HCT116 (cell line): ENCODE measurements around the gene TYK2. TPM values are rescaled to one million over a fixed set of nuclear protein-coding genes. Genes with fewer than 3 reads are reported as not detected.

Source experiments
- ATAC-seq: fragments of 200-7000 bp; cut with Tn5 transposase; 2 replicates; pipeline ENCODE4 v1.9.1; 2020; ENCODE audit warnings: mild to moderate bottlenecking, moderate library complexity
- BruUV-seq: library from RNA; stranded (reverse); fragments of 400-500 nt; replicated peaks from 2 replicates; lab custom pipeline; 2021; lab: Mats Ljungman, UMichigan
- CTCF ChIA-PET: fragments of 300-600 bp; sonication (Branson Sonifier 250); formaldehyde crosslinking; loops from one replicate; lab custom pipeline; 2021; ENCODE audit warnings: antibody characterized with exemption; lab: Charles Lee
- POLR2A ChIA-PET: fragments of 300-600, 350-600 bp; sonication (Branson Sonifier 250); formaldehyde crosslinking; loops from one replicate; lab custom pipeline; 2021; ENCODE audit warnings: antibody characterized with exemption; lab: Charles Lee
- RAD21 ChIA-PET, 2 experiments: fragments of 300-600 bp; sonication (Branson Sonifier 250); formaldehyde crosslinking; loops; one replicate each; lab custom pipeline; 2023; ENCODE audit warnings: low total read pairs in 2 of 2; ENCODE audit not compliant: uncharacterized antibody in 2 of 2, unreplicated experiment in 2 of 2, low non-redundant PET in 1 of 2; lab: Charles Lee
- DNase-seq: peaks from one replicate; pipeline ENCODE4 v3.0.0-alpha.2; 2010; ENCODE audit warnings: low read depth, low spot score
- H2AFZ ChIP-seq: fragments of 200-600 bp; shearing (Covaris generic), sonication (generic); 2 replicates; pipeline ENCODE4 v1.6.1; 2017; ENCODE audit warnings: low read depth, mixed run types, mixed read lengths, antibody characterized with exemption, low read length; ENCODE audit not compliant: poor library complexity, severe bottlenecking
- H3K27ac ChIP-seq: 2 replicates; pipeline ENCODE4 v1.5.1; 2012; ENCODE audit warnings: low read depth, low read length
- H3K27me3 ChIP-seq: fragments of 200-600 bp; sonication (generic); 2 replicates; pipeline ENCODE4 v1.6.1; 2016; ENCODE audit warnings: mixed run types, low read length, mixed read lengths; ENCODE audit not compliant: insufficient read depth
- H3K36me3 ChIP-seq, 2 experiments: fragments of 200-500 bp in 1 of 2; fragments of 200-600 bp in 1 of 2; sonication (Bioruptor generic) in 1 of 2; sonication (generic) in 1 of 2; 2 replicates each; pipeline versions ENCODE4 v1.5.1 to v1.6.1; 2014 to 2016; ENCODE audit warnings: low read length in 2 of 2, inconsistent platforms in 1 of 2, mixed read lengths in 1 of 2, mixed run types in 1 of 2; ENCODE audit not compliant: insufficient read depth in 2 of 2, control insufficient read depth in 1 of 2
- H3K4me1 ChIP-seq, 2 experiments: fragments of 200-600 bp in 1 of 2; sonication (generic) in 1 of 2; 2 replicates each; pipeline versions ENCODE4 v1.5.1 to v1.6.1; 2012 to 2017; ENCODE audit warnings: low read length in 2 of 2, inconsistent platforms in 1 of 2, mild to moderate bottlenecking in 1 of 2, mixed read lengths in 1 of 2, mixed run types in 1 of 2, moderate library complexity in 1 of 2; ENCODE audit not compliant: insufficient read depth in 2 of 2, control insufficient read depth in 1 of 2
- H3K4me2 ChIP-seq: fragments of 200-600 bp; sonication (generic); 2 replicates; pipeline ENCODE4 v1.6.1; 2017; ENCODE audit warnings: mixed run types, low read length, mixed read lengths
- H3K4me3 ChIP-seq, 2 experiments: fragments of 200-600 bp in 1 of 2; sonication (generic) in 1 of 2; replicated peaks in 1 of 2; 2 replicates each; pipeline ENCODE4 v1.5.1; 2011 to 2016; ENCODE audit warnings: low read length in 2 of 2, control low read depth in 1 of 2, low read depth in 1 of 2, mild to moderate bottlenecking in 1 of 2, mixed read lengths in 1 of 2, mixed run types in 1 of 2
- H3K79me2 ChIP-seq: fragments of 200-600 bp; sonication (generic); 2 replicates; pipeline ENCODE4 v1.6.1; 2017; ENCODE audit warnings: mild to moderate bottlenecking, mixed run types, low read length, moderate library complexity, mixed read lengths; ENCODE audit not compliant: insufficient read depth
- H3K9ac ChIP-seq: fragments of 200-600 bp; sonication (generic); 2 replicates; pipeline ENCODE4 v1.6.1; 2016; ENCODE audit warnings: low read length, mixed read lengths
- H3K9me2 ChIP-seq: fragments of 200-600 bp; sonication (generic), shearing (Covaris generic); 2 replicates; pipeline ENCODE4 v1.6.1; 2017; ENCODE audit warnings: mixed run types, mild to moderate bottlenecking, moderate library complexity; ENCODE audit not compliant: insufficient read depth
- H3K9me3 ChIP-seq, 2 experiments: fragments of 200-500 bp in 1 of 2; fragments of 200-600 bp in 1 of 2; sonication (Bioruptor generic) in 1 of 2; sonication (generic) in 1 of 2; 2 replicates each; pipeline ENCODE4 v1.6.1; 2014 to 2017; ENCODE audit warnings: low read length in 2 of 2, mixed read lengths in 2 of 2, inconsistent platforms in 1 of 2, low read depth in 1 of 2, mild to moderate bottlenecking in 1 of 2, mixed run types in 1 of 2, moderate library complexity in 1 of 2; ENCODE audit not compliant: control insufficient read depth in 1 of 2, insufficient read depth in 1 of 2
- H4K20me1 ChIP-seq: fragments of 200-600 bp; sonication (generic), shearing (Covaris generic); 2 replicates; pipeline ENCODE4 v1.6.1; 2017; ENCODE audit warnings: mixed run types, mild to moderate bottlenecking, moderate library complexity; ENCODE audit not compliant: insufficient read depth
- CBX3 ChIP-seq: IDR thresholded peaks from 2 replicates; pipeline ENCODE4 v1.6.1; 2012; ENCODE audit warnings: low read depth
- CEBPB ChIP-seq: IDR thresholded peaks from 2 replicates; pipeline ENCODE4 v1.6.1; 2012; ENCODE audit warnings: low read depth
- EGR1 ChIP-seq: IDR thresholded peaks from 2 replicates; pipeline ENCODE4 v1.6.1; 2012; ENCODE audit warnings: low read depth
- EZH2 ChIP-seq: fragments of 200-600 bp; sonication (generic); IDR thresholded peaks from 2 replicates; pipeline ENCODE4 v1.6.1; 2017; ENCODE audit warnings: antibody characterized with exemption, mixed run types
- EZH2phosphoT487 ChIP-seq: fragments of 200-600 bp; IDR thresholded peaks from 2 replicates; pipeline ENCODE4 v1.6.1; 2018; ENCODE audit warnings: antibody characterized with exemption, borderline replicate concordance
- FOSL1 ChIP-seq: IDR thresholded peaks from 2 replicates; pipeline ENCODE4 v1.6.1; 2012; ENCODE audit warnings: low read depth
- POLR2AphosphoS5 ChIP-seq: IDR thresholded peaks from 2 replicates; pipeline ENCODE4 v1.6.1; 2011; ENCODE audit warnings: mild to moderate bottlenecking, low read depth, low read length, moderate library complexity
- SP1 ChIP-seq: IDR thresholded peaks from 2 replicates; pipeline ENCODE4 v1.6.1; 2012; ENCODE audit warnings: low read depth
- SRF ChIP-seq: IDR thresholded peaks from 2 replicates; pipeline ENCODE4 v1.6.1; 2012; ENCODE audit warnings: low read depth
- TCF7L2 ChIP-seq: IDR thresholded peaks from 2 replicates; pipeline ENCODE4 v1.7.0; 2011; ENCODE audit warnings: borderline replicate concordance, inconsistent platforms; ENCODE audit not compliant: insufficient read depth, insufficient read length; ENCODE audit errors: extremely low read depth
- YY1 ChIP-seq: IDR thresholded peaks from 2 replicates; pipeline ENCODE4 v1.6.1; 2011; ENCODE audit warnings: low read length, low read depth, moderate library complexity, mild to moderate bottlenecking; ENCODE audit not compliant: insufficient replicate concordance; ENCODE audit errors: extremely low read depth
- intact Hi-C: fragments of 100-400 bp; cut with micrococcal nuclease; formaldehyde crosslinking; loops from 2 replicates; pipeline ENCODE4 v1.10.0; 2022
- total RNA-seq: library from RNA; stranded (reverse); gene quantifications from one replicate; pipeline ENCODE4 v1.2.1, GENCODE V29; 2021; ENCODE audit not compliant: unreplicated experiment
- TF ChIP-seq, protein P1 (sequence below): IDR thresholded peaks from 2 replicates; pipeline ENCODE4 v1.6.1; 2012; ENCODE audit warnings: low read depth
- TF ChIP-seq, protein P2 (sequence below): IDR thresholded peaks from 2 replicates; pipeline ENCODE4 v1.6.1; 2012
- TF ChIP-seq, protein P3 (sequence below), 3 experiments: fragments of 200-600 bp in 1 of 3; sonication (generic) in 1 of 3; IDR thresholded peaks in 2 of 3; conservative IDR thresholded peaks in 1 of 3; 2 replicates each; pipeline ENCODE4 v1.5.1; 2012 to 2017; ENCODE audit warnings: low read depth in 2 of 3, low read length in 2 of 3, antibody characterized with exemption in 1 of 3, borderline replicate concordance in 1 of 3, control low read depth in 1 of 3, mild to moderate bottlenecking in 1 of 3, mixed read lengths in 1 of 3, mixed run types in 1 of 3, moderate library complexity in 1 of 3; ENCODE audit not compliant: insufficient read depth in 1 of 3

Gene TYK2
- total RNA-seq, 1 experiment from 2014 or later, result 110 TPM

- peak overlapping the region; percentile 90 for H3K27ac ChIP-seq
- TF ChIP-seq YY1 (no peak), POLR2AphosphoS5 (peak; percentile 67), TCF7L2 (no peak), FOSL1 (no peak), EZH2phosphoT487 (no peak), CEBPB (no peak), SP1 (no peak; the same call in none of the 2 replicates), EZH2 (no peak), EGR1 (peak; percentile 67; the same call in 1 of the 2 replicates), CBX3 (no peak), SRF (no peak)
- TF ChIP-seq, protein P1, sequence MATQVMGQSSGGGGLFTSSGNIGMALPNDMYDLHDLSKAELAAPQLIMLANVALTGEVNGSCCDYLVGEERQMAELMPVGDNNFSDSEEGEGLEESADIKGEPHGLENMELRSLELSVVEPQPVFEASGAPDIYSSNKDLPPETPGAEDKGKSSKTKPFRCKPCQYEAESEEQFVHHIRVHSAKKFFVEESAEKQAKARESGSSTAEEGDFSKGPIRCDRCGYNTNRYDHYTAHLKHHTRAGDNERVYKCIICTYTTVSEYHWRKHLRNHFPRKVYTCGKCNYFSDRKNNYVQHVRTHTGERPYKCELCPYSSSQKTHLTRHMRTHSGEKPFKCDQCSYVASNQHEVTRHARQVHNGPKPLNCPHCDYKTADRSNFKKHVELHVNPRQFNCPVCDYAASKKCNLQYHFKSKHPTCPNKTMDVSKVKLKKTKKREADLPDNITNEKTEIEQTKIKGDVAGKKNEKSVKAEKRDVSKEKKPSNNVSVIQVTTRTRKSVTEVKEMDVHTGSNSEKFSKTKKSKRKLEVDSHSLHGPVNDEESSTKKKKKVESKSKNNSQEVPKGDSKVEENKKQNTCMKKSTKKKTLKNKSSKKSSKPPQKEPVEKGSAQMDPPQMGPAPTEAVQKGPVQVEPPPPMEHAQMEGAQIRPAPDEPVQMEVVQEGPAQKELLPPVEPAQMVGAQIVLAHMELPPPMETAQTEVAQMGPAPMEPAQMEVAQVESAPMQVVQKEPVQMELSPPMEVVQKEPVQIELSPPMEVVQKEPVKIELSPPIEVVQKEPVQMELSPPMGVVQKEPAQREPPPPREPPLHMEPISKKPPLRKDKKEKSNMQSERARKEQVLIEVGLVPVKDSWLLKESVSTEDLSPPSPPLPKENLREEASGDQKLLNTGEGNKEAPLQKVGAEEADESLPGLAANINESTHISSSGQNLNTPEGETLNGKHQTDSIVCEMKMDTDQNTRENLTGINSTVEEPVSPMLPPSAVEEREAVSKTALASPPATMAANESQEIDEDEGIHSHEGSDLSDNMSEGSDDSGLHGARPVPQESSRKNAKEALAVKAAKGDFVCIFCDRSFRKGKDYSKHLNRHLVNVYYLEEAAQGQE, result no peak
- TF ChIP-seq, protein P2, sequence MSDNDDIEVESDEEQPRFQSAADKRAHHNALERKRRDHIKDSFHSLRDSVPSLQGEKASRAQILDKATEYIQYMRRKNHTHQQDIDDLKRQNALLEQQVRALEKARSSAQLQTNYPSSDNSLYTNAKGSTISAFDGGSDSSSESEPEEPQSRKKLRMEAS, result peak; percentile 92
- TF ChIP-seq, protein P3, sequence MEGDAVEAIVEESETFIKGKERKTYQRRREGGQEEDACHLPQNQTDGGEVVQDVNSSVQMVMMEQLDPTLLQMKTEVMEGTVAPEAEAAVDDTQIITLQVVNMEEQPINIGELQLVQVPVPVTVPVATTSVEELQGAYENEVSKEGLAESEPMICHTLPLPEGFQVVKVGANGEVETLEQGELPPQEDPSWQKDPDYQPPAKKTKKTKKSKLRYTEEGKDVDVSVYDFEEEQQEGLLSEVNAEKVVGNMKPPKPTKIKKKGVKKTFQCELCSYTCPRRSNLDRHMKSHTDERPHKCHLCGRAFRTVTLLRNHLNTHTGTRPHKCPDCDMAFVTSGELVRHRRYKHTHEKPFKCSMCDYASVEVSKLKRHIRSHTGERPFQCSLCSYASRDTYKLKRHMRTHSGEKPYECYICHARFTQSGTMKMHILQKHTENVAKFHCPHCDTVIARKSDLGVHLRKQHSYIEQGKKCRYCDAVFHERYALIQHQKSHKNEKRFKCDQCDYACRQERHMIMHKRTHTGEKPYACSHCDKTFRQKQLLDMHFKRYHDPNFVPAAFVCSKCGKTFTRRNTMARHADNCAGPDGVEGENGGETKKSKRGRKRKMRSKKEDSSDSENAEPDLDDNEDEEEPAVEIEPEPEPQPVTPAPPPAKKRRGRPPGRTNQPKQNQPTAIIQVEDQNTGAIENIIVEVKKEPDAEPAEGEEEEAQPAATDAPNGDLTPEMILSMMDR (IDR thresholded peaks at IDR 0.05 in 2 of 3, conservative IDR thresholded peaks at IDR 0.05 in 1 of 3; ENCODE audit: borderline replicate concordance in 1 of 3, insufficient read depth in 1 of 3, low read depth in 2 of 3, low read length in 2 of 3), result peak in 2 of 3 experiments; percentile 7 to 20; a peak in 1 of 6 replicates
- peak; percentile 80 for ATAC-seq
These were observed 45.6 kb downstream of the TYK2 start for GRCh38 chr19:10334588-10335351.

More at GRCh38 chr19:10334588-10335351, 45.6 kb downstream of the TYK2 start:
- Histone ChIP-seq H2AFZ (no peak overlapping the region), H3K27me3 (no peaks in the 10 kb centered on the region), H3K79me2 (peaks cover 37% of the 10 kb centered on the region), H3K4me3 (peak overlapping the region; percentile 77 to 93), H3K4me1 (peaks cover 6 to 28% of the 10 kb centered on the region in 2 experiments; a peak in 3 of 4 replicates), H3K9me2 (no peaks in the 10 kb centered on the region), H3K9me3 (no peaks in the 10 kb centered on the region), H3K4me2 (peak overlapping the region; percentile 100), H3K36me3 (peaks cover 6 to 11% of the 10 kb centered on the region in 2 experiments), H4K20me1 (no peaks in the 10 kb centered on the region), H3K9ac (peak overlapping the region; percentile 75)
- no TSS peak for BruUV-seq
- ChIA-PET RAD21 (interaction anchor here (0.8 to 1.2 kb wide), 4 partner anchors 46 to 65 kb away, joined by 3 to 4 read pairs (median 3); partner anchors contain the start of gene ICAM1 (in 1 of the 2)), POLR2A (interaction anchor here (0.5 to 2.5 kb wide), 8 partner anchors 9 to 551 kb away, joined by 3 to 26 read pairs (median 4); partner anchors contain the start of genes ICAM5 and TYK2), CTCF (interaction anchor here (0.6 to 1.7 kb wide), 5 partner anchors 45 to 402 kb away, joined by 3 to 4 read pairs (median 3); partner anchors contain the start of gene ICAM5)
- intact Hi-C loops, result loop anchor here (2.0 kb wide), 1 partner anchor 46 kb away; the partner anchor contains the start of gene TYK2
- DNase-seq, result peak; percentile 93
